ENCODE data around the gene LIN7B. TPM values are rescaled to one million over a fixed set of nuclear protein-coding genes. Genes with fewer than 3 reads are reported as not detected.

The LIN7B gene
- total and polyA plus RNA-seq, 2 of the 13 experiments (the other 11 are each of a cell fraction or from before 2014, with no cell fraction given), result 5.3 to 7.6 TPM

DNA sequence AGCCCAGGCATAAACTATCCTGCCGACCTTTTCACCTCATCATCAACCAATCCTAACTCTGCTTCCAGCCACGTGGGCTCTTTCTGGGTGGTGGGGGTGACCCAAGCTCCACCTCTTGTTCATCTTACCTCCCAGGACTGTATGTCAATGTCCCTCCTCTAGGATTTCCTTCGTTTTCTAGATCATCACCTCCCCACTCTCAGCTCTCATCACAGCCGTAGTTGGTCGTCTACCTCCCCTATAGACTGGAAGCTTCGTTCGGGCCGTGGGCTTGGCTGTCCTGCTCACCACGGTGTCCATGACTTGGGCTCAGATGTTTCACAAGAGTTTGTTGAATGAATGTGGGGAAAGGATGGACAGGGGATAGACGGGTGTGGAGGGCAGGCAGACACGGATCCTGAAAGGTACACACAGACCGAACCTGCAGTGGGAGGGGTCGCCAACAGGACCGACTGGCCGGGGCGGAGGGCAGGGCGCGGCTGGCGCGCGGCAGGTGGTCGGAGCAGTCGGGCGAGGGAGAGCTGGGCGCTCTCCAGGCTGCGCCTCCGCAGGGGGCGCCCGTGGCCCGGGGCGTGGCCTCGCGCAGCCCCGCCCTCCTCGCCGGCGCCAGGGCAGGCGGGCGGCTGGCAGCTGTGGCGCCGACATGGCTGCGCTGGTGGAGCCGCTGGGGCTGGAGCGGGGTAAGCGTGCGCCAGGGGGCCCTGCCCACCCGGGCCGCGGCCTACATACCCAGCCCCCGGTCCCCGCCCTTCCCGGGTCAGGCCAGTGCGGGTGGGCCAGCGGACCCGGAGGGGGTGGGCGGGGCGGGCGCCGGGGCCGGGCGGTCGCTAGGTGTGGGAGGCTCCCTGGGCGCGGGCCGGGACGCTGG, at the start of gene LIN7B (continued):
- no peak for TF ChIP-seq ZNF800 (CRISPR knock-in tag; IDR thresholded peaks at IDR 0.05)
- no peak for TF ChIP-seq ZNF232 (CRISPR knock-in tag; IDR thresholded peaks at IDR 0.05; ENCODE audit: borderline replicate concordance)
- peak; percentile 64; the same call in 1 of the 3 replicates for TF ChIP-seq MXI1 (IDR thresholded peaks at IDR 0.05; ENCODE audit: borderline replicate concordance, low read depth, low read length)
- TF ChIP-seq, protein P1, sequence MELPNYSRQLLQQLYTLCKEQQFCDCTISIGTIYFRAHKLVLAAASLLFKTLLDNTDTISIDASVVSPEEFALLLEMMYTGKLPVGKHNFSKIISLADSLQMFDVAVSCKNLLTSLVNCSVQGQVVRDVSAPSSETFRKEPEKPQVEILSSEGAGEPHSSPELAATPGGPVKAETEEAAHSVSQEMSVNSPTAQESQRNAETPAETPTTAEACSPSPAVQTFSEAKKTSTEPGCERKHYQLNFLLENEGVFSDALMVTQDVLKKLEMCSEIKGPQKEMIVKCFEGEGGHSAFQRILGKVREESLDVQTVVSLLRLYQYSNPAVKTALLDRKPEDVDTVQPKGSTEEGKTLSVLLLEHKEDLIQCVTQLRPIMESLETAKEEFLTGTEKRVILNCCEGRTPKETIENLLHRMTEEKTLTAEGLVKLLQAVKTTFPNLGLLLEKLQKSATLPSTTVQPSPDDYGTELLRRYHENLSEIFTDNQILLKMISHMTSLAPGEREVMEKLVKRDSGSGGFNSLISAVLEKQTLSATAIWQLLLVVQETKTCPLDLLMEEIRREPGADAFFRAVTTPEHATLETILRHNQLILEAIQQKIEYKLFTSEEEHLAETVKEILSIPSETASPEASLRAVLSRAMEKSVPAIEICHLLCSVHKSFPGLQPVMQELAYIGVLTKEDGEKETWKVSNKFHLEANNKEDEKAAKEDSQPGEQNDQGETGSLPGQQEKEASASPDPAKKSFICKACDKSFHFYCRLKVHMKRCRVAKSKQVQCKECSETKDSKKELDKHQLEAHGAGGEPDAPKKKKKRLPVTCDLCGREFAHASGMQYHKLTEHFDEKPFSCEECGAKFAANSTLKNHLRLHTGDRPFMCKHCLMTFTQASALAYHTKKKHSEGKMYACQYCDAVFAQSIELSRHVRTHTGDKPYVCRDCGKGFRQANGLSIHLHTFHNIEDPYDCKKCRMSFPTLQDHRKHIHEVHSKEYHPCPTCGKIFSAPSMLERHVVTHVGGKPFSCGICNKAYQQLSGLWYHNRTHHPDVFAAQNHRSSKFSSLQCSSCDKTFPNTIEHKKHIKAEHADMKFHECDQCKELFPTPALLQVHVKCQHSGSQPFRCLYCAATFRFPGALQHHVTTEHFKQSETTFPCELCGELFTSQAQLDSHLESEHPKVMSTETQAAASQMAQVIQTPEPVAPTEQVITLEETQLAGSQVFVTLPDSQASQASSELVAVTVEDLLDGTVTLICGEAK (IDR thresholded peaks at IDR 0.05), result no peak
- TF ChIP-seq, protein P1 (CRISPR knock-in tag; IDR thresholded peaks at IDR 0.05), result peak; percentile 45; the same call in 1 of the 2 replicates
- no peak for TF ChIP-seq SP1 (IDR thresholded peaks at IDR 0.05)
- TF ChIP-seq SP1 (CRISPR knock-in tag; IDR thresholded peaks at IDR 0.05), result peak; percentile 83
- peak; percentile 81; the same call in 1 of the 2 replicates for TF ChIP-seq KDM5B (CRISPR knock-in tag; IDR thresholded peaks at IDR 0.05; ENCODE audit: borderline replicate concordance)
- no peak for TF ChIP-seq ZNF367 (CRISPR knock-in tag; IDR thresholded peaks at IDR 0.05; ENCODE audit: borderline replicate concordance)
- no peak; the same call in none of the 2 replicates for TF ChIP-seq BCL3 (CRISPR knock-in tag; IDR thresholded peaks at IDR 0.05)
- 0 out of 2 replicates have a peak, but pooled peaks have one; percentile 25 for TF ChIP-seq SKIL (CRISPR knock-in tag; IDR thresholded peaks at IDR 0.05; ENCODE audit: borderline replicate concordance)
- TF ChIP-seq BCL6 (CRISPR knock-in tag; IDR thresholded peaks at IDR 0.05), result no peak
- TF ChIP-seq ZNF879 (CRISPR knock-in tag; IDR thresholded peaks at IDR 0.05), result no peak
- 0 out of 2 replicates have a peak, but pooled peaks have one; percentile 78 for TF ChIP-seq ZNF567 (CRISPR knock-in tag; IDR thresholded peaks at IDR 0.05; ENCODE audit: borderline replicate concordance)

All from HepG2 (cell line).